Trophoblast cell (in vitro differentiated cells and primary cell): ENCODE measurements around the gene LYL1.

Experiments
- DNase-seq, 2 donors: peaks; one replicate each; pipeline ENCODE4 v3.0.0-alpha.2; 2016
- H2AFZ ChIP-seq: 2 replicates; pipeline ENCODE4 v1.6.1; 2013; ENCODE audit warnings: low read length, moderate library complexity, mild to moderate bottlenecking; ENCODE audit not compliant: insufficient read depth, poor library complexity
- H2AK5ac ChIP-seq: 2 replicates; pipeline ENCODE4 v1.6.1; 2013; ENCODE audit warnings: mild to moderate bottlenecking, low read length
- H2BK120ac ChIP-seq: 2 replicates; pipeline ENCODE4 v1.6.1; 2013; ENCODE audit warnings: low read length, mild to moderate bottlenecking, moderate library complexity; ENCODE audit not compliant: insufficient read depth, poor library complexity
- H2BK12ac ChIP-seq: 2 replicates; pipeline ENCODE4 v1.6.1; 2013; ENCODE audit warnings: mild to moderate bottlenecking, low read length, moderate library complexity
- H2BK5ac ChIP-seq: 2 replicates; pipeline ENCODE4 v1.6.1; 2013; ENCODE audit warnings: low read length, low read depth, moderate library complexity, mild to moderate bottlenecking; ENCODE audit not compliant: poor library complexity
- H3K14ac ChIP-seq: 2 replicates; pipeline ENCODE4 v1.6.1; 2013; ENCODE audit warnings: mild to moderate bottlenecking, low read length
- H3K18ac ChIP-seq: 2 replicates; pipeline ENCODE4 v1.6.1; 2013; ENCODE audit warnings: mild to moderate bottlenecking, low read length
- H3K23ac ChIP-seq: 2 replicates; pipeline ENCODE4 v1.6.1; 2013; ENCODE audit warnings: low read length
- H3K27ac ChIP-seq: 2 replicates; pipeline ENCODE4 v1.5.1; 2013; ENCODE audit warnings: low read depth, mild to moderate bottlenecking, inconsistent platforms, low read length, moderate library complexity
- H3K27me3 ChIP-seq: 2 replicates; pipeline ENCODE4 v1.6.1; 2013; ENCODE audit warnings: inconsistent platforms, mild to moderate bottlenecking, low read length, moderate library complexity; ENCODE audit not compliant: insufficient read depth
- H3K36me3 ChIP-seq, 2 experiments: 1 replicate in 1 of 2; 2 replicates in 1 of 2; pipeline ENCODE4 v1.6.1; 2013; ENCODE audit warnings: low read length in 2 of 2, mild to moderate bottlenecking in 2 of 2, moderate library complexity in 1 of 2; ENCODE audit not compliant: insufficient read depth in 2 of 2, control insufficient read depth in 1 of 2
- H3K4ac ChIP-seq: 2 replicates; pipeline ENCODE4 v1.6.1; 2013; ENCODE audit warnings: low read depth, mild to moderate bottlenecking, low read length, moderate library complexity
- H3K4me1 ChIP-seq, 2 experiments: 1 replicate in 1 of 2; 2 replicates in 1 of 2; pipeline ENCODE4 v1.6.1; 2013; ENCODE audit warnings: low read length in 2 of 2, mild to moderate bottlenecking in 2 of 2, moderate library complexity in 1 of 2; ENCODE audit not compliant: insufficient read depth in 2 of 2, control insufficient read depth in 1 of 2
- H3K4me2 ChIP-seq: 2 replicates; pipeline ENCODE4 v1.6.1; 2013; ENCODE audit warnings: inconsistent platforms, mild to moderate bottlenecking, low read length, moderate library complexity
- H3K4me3 ChIP-seq: 2 replicates; pipeline ENCODE4 v1.5.1; 2013; ENCODE audit warnings: mild to moderate bottlenecking, low read depth, low read length, inconsistent platforms
- H3K79me1 ChIP-seq: one replicate; pipeline ENCODE4 v1.6.1; 2013; ENCODE audit warnings: low read length
- H3K79me2 ChIP-seq: 2 replicates; pipeline ENCODE4 v1.6.1; 2013; ENCODE audit warnings: low read length, mild to moderate bottlenecking; ENCODE audit not compliant: control insufficient read depth, insufficient read depth, poor library complexity
- H3K9ac ChIP-seq: 2 replicates; pipeline ENCODE4 v1.6.1; 2013; ENCODE audit warnings: mild to moderate bottlenecking, low read length
- H3K9me3 ChIP-seq: 2 replicates; pipeline ENCODE4 v1.6.1; 2013; ENCODE audit warnings: low read depth, mild to moderate bottlenecking, control low read depth, inconsistent platforms, low read length; ENCODE audit not compliant: insufficient read depth
- H4K12ac ChIP-seq: 2 replicates; pipeline ENCODE4 v1.6.1; 2013; ENCODE audit warnings: low read depth, mild to moderate bottlenecking, low read length, moderate library complexity
- H4K8ac ChIP-seq: 2 replicates; pipeline ENCODE4 v1.6.1; 2013; ENCODE audit warnings: low read depth, mild to moderate bottlenecking, low read length, moderate library complexity
- H4K91ac ChIP-seq: one replicate; pipeline ENCODE4 v1.6.1; 2013; ENCODE audit warnings: low read depth, mild to moderate bottlenecking, low read length, moderate library complexity
- WGBS: extraction: QIAGEN DNeasy Blood & Tissue Kit; methylation state at CpG from one replicate; pipeline ENCODE4 v1.1.7; 2013; ENCODE audit warnings: missing lambda C conversion rate; ENCODE audit not compliant: insufficient read length, insufficient coverage; ENCODE audit errors: extremely low coverage; 5-methylcytosine and 5-hydroxymethylcytosine counted together

Gene LYL1

GRCh38 chr19:13127051-13127450 is 24.4 kb upstream of the LYL1 start:
- peaks cover 13% of the 10 kb centered on the region for H3K79me2 ChIP-seq
- H3K27ac ChIP-seq, result no peak overlapping the region
- H2BK12ac ChIP-seq, result no peak overlapping the region
- H2BK5ac ChIP-seq, result no peak overlapping the region
- no peak overlapping the region for H2AFZ ChIP-seq
- H4K8ac ChIP-seq, result no peak overlapping the region
- H3K9ac ChIP-seq, result no peak overlapping the region
- H4K91ac ChIP-seq, result no peak overlapping the region
- DNase-seq, result no peak
- H4K12ac ChIP-seq, result no peak overlapping the region
- no peak overlapping the region for H3K4me3 ChIP-seq
- no peak overlapping the region for H2AK5ac ChIP-seq
- H3K4me1 ChIP-seq, result no peaks in the 10 kb centered on the region
- no peak overlapping the region for H3K18ac ChIP-seq
- no peak overlapping the region for H3K23ac ChIP-seq
- peak overlapping the region; percentile 34 for H3K4ac ChIP-seq
- H3K79me1 ChIP-seq, result no peaks in the 10 kb centered on the region
- WGBS, result no CpG with 5 or more reads among the region's 9 CpGs
- no peak overlapping the region for H2BK120ac ChIP-seq
- H3K9me3 ChIP-seq, result no peaks in the 10 kb centered on the region
- no peak overlapping the region for H3K4me2 ChIP-seq
- no peaks in the 10 kb centered on the region for H3K27me3 ChIP-seq
- H3K36me3 ChIP-seq, result peaks cover 27 to 29% of the 10 kb centered on the region in 2 experiments
- H3K14ac ChIP-seq, result no peak overlapping the region

GRCh38 chr19:13122980-13123957 is 20.6 kb upstream of the LYL1 start:
- Histone ChIP-seq H3K27ac (no peak overlapping the region), H3K4me2 (no peak overlapping the region), H3K18ac (no peak overlapping the region), H3K23ac (no peak overlapping the region), H2BK120ac (no peak overlapping the region), H3K79me1 (peaks cover 7% of the 10 kb centered on the region), H3K9ac (no peak overlapping the region), H3K4me3 (no peak overlapping the region), H3K9me3 (no peaks in the 10 kb centered on the region), H2AFZ (no peak overlapping the region), H3K4me1 (peaks cover 12 to 18% of the 10 kb centered on the region in 2 experiments), H3K4ac (peak overlapping the region; percentile 87), H3K36me3 (peaks cover 31 to 37% of the 10 kb centered on the region in 2 experiments), H4K12ac (no peak overlapping the region), H3K27me3 (no peaks in the 10 kb centered on the region), H4K8ac (no peak overlapping the region), H2AK5ac (no peak overlapping the region), H3K79me2 (peaks cover 44% of the 10 kb centered on the region), H2BK5ac (no peak overlapping the region), H3K14ac (no peak overlapping the region), H4K91ac (no peak overlapping the region), H2BK12ac (no peak overlapping the region)
- WGBS, result no CpG with 5 or more reads among the region's 20 CpGs
- DNase-seq, result no peak

GRCh38 chr19:13122275-13122878 is 19.7 kb upstream of the LYL1 start:
- peaks cover 44% of the 10 kb centered on the region for H3K79me2 ChIP-seq
- H3K27me3 ChIP-seq, result no peaks in the 10 kb centered on the region
- H2BK12ac ChIP-seq, result no peak overlapping the region
- no peak overlapping the region for H3K14ac ChIP-seq
- H2BK120ac ChIP-seq, result no peak overlapping the region
- peaks cover 31 to 33% of the 10 kb centered on the region in 2 experiments for H3K36me3 ChIP-seq
- H3K4me2 ChIP-seq, result no peak overlapping the region
- H4K8ac ChIP-seq, result no peak overlapping the region
- no peak for DNase-seq
- H3K27ac ChIP-seq, result no peak overlapping the region
- no peak overlapping the region for H3K18ac ChIP-seq
- no peak overlapping the region for H4K12ac ChIP-seq
- WGBS, result no CpG with 5 or more reads among the region's 13 CpGs
- no peak overlapping the region for H2BK5ac ChIP-seq
- no peak overlapping the region for H3K4me3 ChIP-seq
- peaks cover 12 to 18% of the 10 kb centered on the region in 2 experiments for H3K4me1 ChIP-seq
- no peaks in the 10 kb centered on the region for H3K9me3 ChIP-seq
- H2AFZ ChIP-seq, result no peak overlapping the region
- no peak overlapping the region for H4K91ac ChIP-seq
- no peak overlapping the region for H2AK5ac ChIP-seq
- no peak overlapping the region for H3K23ac ChIP-seq
- peaks cover 8% of the 10 kb centered on the region for H3K79me1 ChIP-seq
- H3K4ac ChIP-seq, result peak overlapping the region; percentile 87
- H3K9ac ChIP-seq, result no peak overlapping the region

GRCh38 chr19:13121551-13122274 is 19.1 kb upstream of the LYL1 start:
- no CpG with 5 or more reads among the region's 18 CpGs for whole genome bisulfite sequencing

More at GRCh38 chr19:13121551-13122274, 19.1 kb upstream of the LYL1 start:
- Histone ChIP-seq H3K18ac (no peak overlapping the region), H3K4me2 (no peak overlapping the region), H3K4me3 (no peak overlapping the region), H3K14ac (no peak overlapping the region), H2AFZ (no peak overlapping the region), H2BK5ac (no peak overlapping the region), H4K91ac (no peak overlapping the region), H3K27ac (no peak overlapping the region), H3K4me1 (peaks cover 12 to 20% of the 10 kb centered on the region in 2 experiments), H3K9me3 (no peaks in the 10 kb centered on the region), H3K23ac (no peak overlapping the region), H4K8ac (no peak overlapping the region), H2AK5ac (no peak overlapping the region), H2BK12ac (no peak overlapping the region), H3K9ac (no peak overlapping the region), H3K36me3 (peaks cover 30 to 31% of the 10 kb centered on the region in 2 experiments), H4K12ac (no peak overlapping the region), H3K79me2 (peaks cover 44% of the 10 kb centered on the region), H3K79me1 (peaks cover 10% of the 10 kb centered on the region), H3K27me3 (no peaks in the 10 kb centered on the region), H3K4ac (peak overlapping the region; percentile 87), H2BK120ac (no peak overlapping the region)
- DNase-seq, result no peak
